ENCODE data around the gene RSPH1.

- no peak for TF ChIP-seq EP300 (IDR thresholded peaks at IDR 0.05; ENCODE audit: low read depth)
- TF ChIP-seq CTCF (IDR thresholded peaks at IDR 0.05): no peak
- no peak for TF ChIP-seq POLR2A (IDR thresholded peaks at IDR 0.05)
- no peak for TF ChIP-seq POLR2AphosphoS5 (IDR thresholded peaks at IDR 0.05)
Measured at GRCh38 chr21:42446531-42446930, 49.5 kb downstream of the RSPH1 start.

Measured in transverse colon (tissue), 4 donors.